Measurements from ENCODE around the gene B4GALT3. TPM values are rescaled to one million over a fixed set of nuclear protein-coding genes. Genes with fewer than 3 reads are reported as not detected.

Gene B4GALT3
- total and polyA plus RNA-seq, 2 of the 8 experiments (the other 6 are each of a cell fraction or from before 2014, with no cell fraction given): 42.3 to 43.0 TPM

DNA sequence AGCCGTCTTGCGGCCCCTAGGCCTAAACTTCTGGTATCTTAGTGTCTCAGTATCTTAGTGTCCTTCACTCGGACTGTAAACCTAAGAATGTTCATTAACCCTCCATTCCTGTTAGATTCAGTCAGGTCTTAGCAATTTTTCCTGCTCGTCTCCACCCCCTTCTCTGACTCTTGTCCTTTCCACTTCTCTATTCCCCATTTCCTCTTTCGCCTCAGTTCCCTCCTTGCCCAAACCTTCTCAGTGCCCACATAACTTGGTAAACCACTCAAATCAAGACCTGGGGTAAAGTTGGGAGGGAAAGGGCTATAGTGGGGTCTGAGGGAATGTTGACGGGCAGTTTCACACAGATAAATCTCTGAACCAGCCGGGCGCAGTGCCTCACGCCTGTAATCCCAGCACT is 37.1 kb upstream of the B4GALT3 start:
- Histone ChIP-seq H3K9ac (replicated peaks in 1 of 4; ENCODE audit: extremely low read depth in 1 of 4, low read depth in 3 of 4, low read length in 3 of 4) (no peak overlapping the region), H3K23me2 (ENCODE audit: low read depth, low read length) (no peaks in the 10 kb centered on the region), H3K79me2 (ENCODE audit: control insufficient read depth in 1 of 2, insufficient read depth in 2 of 2, low read length in 2 of 2) (no peaks in the 10 kb centered on the region), H3K27me3 (replicated peaks in 1 of 4; ENCODE audit: control insufficient read depth in 3 of 4, extremely low read depth in 1 of 4, insufficient read depth in 3 of 4, low read length in 3 of 4) (no peaks in the 10 kb centered on the region), H3K79me1 (ENCODE audit: low read depth, low read length) (no peaks in the 10 kb centered on the region), H3K9me3 (ENCODE audit: insufficient read depth in 2 of 2, low read depth in 1 of 2, low read length in 1 of 2) (no peaks in the 10 kb centered on the region), H3K56ac (replicated peaks; ENCODE audit: insufficient read length, low read depth, low read length) (no peak overlapping the region), H3K18ac (ENCODE audit: extremely low read depth, low read length) (no peak overlapping the region), H3K23ac (ENCODE audit: insufficient read length) (no peak overlapping the region), H2AK5ac (ENCODE audit: low read depth, low read length) (no peak overlapping the region), H3K4me1 (replicated peaks in 1 of 4; ENCODE audit: control insufficient read depth in 3 of 4, insufficient read depth in 4 of 4, low read length in 3 of 4) (peaks cover 0 to 13% (median 3%) of the 10 kb centered on the region in 4 experiments; a peak in 6 of 7 replicates), H2AFZ (ENCODE audit: low read length) (no peak overlapping the region), H4K20me1 (replicated peaks in 1 of 2; ENCODE audit: control insufficient read depth in 1 of 2, insufficient read depth in 2 of 2, low read length in 2 of 2) (peaks cover 1 to 4% of the 10 kb centered on the region in 2 experiments), H3K4ac (replicated peaks; ENCODE audit: insufficient read length, low read depth, low read length) (no peak overlapping the region), H4K5ac (ENCODE audit: insufficient read length, low read depth, low read length) (no peak overlapping the region), H3K14ac (ENCODE audit: insufficient read length) (no peak overlapping the region), H2BK5ac (ENCODE audit: low read depth, low read length) (no peak overlapping the region), H4K8ac (ENCODE audit: extremely low read depth, insufficient read depth, low read length) (no peak overlapping the region), H3K4me2 (ENCODE audit: insufficient read depth in 1 of 2, low read depth in 2 of 2, low read length in 2 of 2) (no peak overlapping the region), H3K36me3 (ENCODE audit: control insufficient read depth in 2 of 4, insufficient read depth in 4 of 4, low read length in 3 of 4) (peaks cover 25 to 45% (median 42%) of the 10 kb centered on the region in 4 experiments), H4K91ac (replicated peaks; ENCODE audit: insufficient read length, low read length) (no peak overlapping the region), H2BK12ac (ENCODE audit: low read depth, low read length) (no peak overlapping the region), H2BK15ac (ENCODE audit: low read length) (no peak overlapping the region), H3K27ac (ENCODE audit: low read depth, low read length) (no peak overlapping the region), H2BK20ac (ENCODE audit: low read length) (no peak overlapping the region), H2BK120ac (replicated peaks; ENCODE audit: low read depth, low read length) (no peak overlapping the region), H3K4me3 (ENCODE audit: extremely low read depth in 1 of 4, insufficient read depth in 2 of 4, low read depth in 3 of 4, low read length in 4 of 4) (no peak overlapping the region)
- POLR2A ChIA-PET (ENCODE audit: partially characterized antibody): interaction anchor here (0.9 kb wide), 1 partner anchor 18 kb away, joined by 3 read pairs; no protein-coding TSS in a partner anchor
- DNase-seq (ENCODE audit: low read depth in 1 of 2, low spot score in 2 of 2) (no peak), FAIRE-seq (no peak)
- CTCF ChIA-PET (ENCODE audit: partially characterized antibody): interaction anchor here (6.0 to 23.7 kb wide), 2 partner anchors 9 to 14 kb away, joined by 68 to 427 read pairs; partner anchors contain the start of genes ADAMTS4, NDUFS2 and TOMM40L
- WGBS, 2 experiments (ENCODE audit: extremely low coverage in 1 of 2, insufficient coverage in 1 of 2, insufficient read length in 1 of 2, insufficient replicate concordance in 2 of 2, low coverage in 1 of 2, low lambda C conversion rate in 2 of 2, missing lambda C conversion rate in 1 of 2): 91% methylated on average over 9 of the region's 9 CpGs; no CpG with 5 or more reads in 1 of the 2 experiments
- TF ChIP-seq FOSL1 (IDR thresholded peaks at IDR 0.05; ENCODE audit: insufficient read depth, low read depth, low read length): no peak
- no peak for TF ChIP-seq RXRA (IDR thresholded peaks at IDR 0.05; ENCODE audit: insufficient read depth, low read depth, low read length)
- TF ChIP-seq RNF2 (IDR thresholded peaks at IDR 0.05; ENCODE audit: borderline replicate concordance, low read depth, low read length, missing control alignments, poor library complexity, severe bottlenecking): no peak
- no peak for TF ChIP-seq CHD2 (IDR thresholded peaks at IDR 0.05; ENCODE audit: low read length)
- TF ChIP-seq EP300 (IDR thresholded peaks at IDR 0.05; ENCODE audit: borderline replicate concordance in 1 of 2, low read depth in 2 of 2, low read length in 2 of 2): no peak
- TF ChIP-seq POLR2A (IDR thresholded peaks at IDR 0.05; ENCODE audit: control extremely low read depth in 1 of 2, low read depth in 2 of 2, low read length in 2 of 2): no peak
- TF ChIP-seq, protein P1, sequence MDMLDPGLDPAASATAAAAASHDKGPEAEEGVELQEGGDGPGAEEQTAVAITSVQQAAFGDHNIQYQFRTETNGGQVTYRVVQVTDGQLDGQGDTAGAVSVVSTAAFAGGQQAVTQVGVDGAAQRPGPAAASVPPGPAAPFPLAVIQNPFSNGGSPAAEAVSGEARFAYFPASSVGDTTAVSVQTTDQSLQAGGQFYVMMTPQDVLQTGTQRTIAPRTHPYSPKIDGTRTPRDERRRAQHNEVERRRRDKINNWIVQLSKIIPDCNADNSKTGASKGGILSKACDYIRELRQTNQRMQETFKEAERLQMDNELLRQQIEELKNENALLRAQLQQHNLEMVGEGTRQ (IDR thresholded peaks at IDR 0.05; ENCODE audit: low read length): no peak

All from H1 (cell line).